Calu3 (cell line): ENCODE measurements around the gene NR2F1-AS1. TPM values are rescaled to one million over a fixed set of nuclear protein-coding genes. Genes with fewer than 3 reads are reported as not detected.

Source experiments
- BruUV-seq: library from RNA; stranded (reverse); fragments of 400-500 nt; replicated peaks from 2 replicates; lab custom pipeline; 2021; lab: Mats Ljungman, UMichigan
- CTCF ChIA-PET: fragments of 300-600 bp; sonication (Branson Sonifier 250); formaldehyde crosslinking; loops from one replicate; lab custom pipeline; 2022; ENCODE audit warnings: antibody characterized with exemption; lab: Charles Lee
- DNase-seq: peaks from one replicate; pipeline ENCODE4 v3.0.0; 2022
- H3K27ac Mint-ChIP-seq: one replicate; pipeline ENCODE4 v1.8.0; 2022; ENCODE audit warnings: mixed read lengths; ENCODE audit not compliant: unreplicated experiment
- H3K27me3 Mint-ChIP-seq: one replicate; pipeline ENCODE4 v1.8.0; 2022; ENCODE audit warnings: mixed read lengths; ENCODE audit not compliant: unreplicated experiment
- H3K36me3 Mint-ChIP-seq: one replicate; pipeline ENCODE4 v1.8.0; 2022; ENCODE audit warnings: mild to moderate bottlenecking, moderate library complexity, mixed read lengths; ENCODE audit not compliant: insufficient read depth, unreplicated experiment
- H3K4me1 Mint-ChIP-seq: one replicate; pipeline ENCODE4 v1.8.0; 2022; ENCODE audit warnings: mild to moderate bottlenecking, low read depth, mixed read lengths; ENCODE audit not compliant: unreplicated experiment
- H3K4me3 Mint-ChIP-seq: one replicate; pipeline ENCODE4 v1.8.0; 2022; ENCODE audit warnings: mild to moderate bottlenecking, low read depth, moderate library complexity, mixed read lengths; ENCODE audit not compliant: unreplicated experiment
- H3K9me3 Mint-ChIP-seq: one replicate; pipeline ENCODE4 v1.8.0; 2022; ENCODE audit warnings: low read depth, mixed read lengths; ENCODE audit not compliant: unreplicated experiment
- intact Hi-C: fragments of 100-400 bp; cut with micrococcal nuclease; formaldehyde crosslinking; loops from one replicate; pipeline ENCODE4 v1.10.0; 2022; ENCODE audit not compliant: unreplicated experiment
- total RNA-seq: library from RNA; stranded (reverse); gene quantifications from 2 replicates; pipeline ENCODE4 v1.2.3, GENCODE V29; 2022
- TF ChIP-seq, protein P1 (sequence below): fragments of 200-600 bp; IDR thresholded peaks from one replicate; pipeline ENCODE4 v1.8.0; 2022; ENCODE audit warnings: antibody characterized with exemption; ENCODE audit not compliant: unreplicated experiment

Gene NR2F1-AS1
- total RNA-seq, 1 experiment from 2014 or later = 20.9 TPM

GRCh38 chr5:93590493-93590892, 9.5 kb upstream of the NR2F1-AS1 start:
- CTCF ChIA-PET = no interaction called here
- peaks cover 19% of the 10 kb centered on the region for H3K36me3 Mint-ChIP-seq
- no TSS peak for BruUV-seq
- intact Hi-C loops = no loop called here
- no peaks in the 10 kb centered on the region for H3K9me3 Mint-ChIP-seq
- TF ChIP-seq, protein P1, sequence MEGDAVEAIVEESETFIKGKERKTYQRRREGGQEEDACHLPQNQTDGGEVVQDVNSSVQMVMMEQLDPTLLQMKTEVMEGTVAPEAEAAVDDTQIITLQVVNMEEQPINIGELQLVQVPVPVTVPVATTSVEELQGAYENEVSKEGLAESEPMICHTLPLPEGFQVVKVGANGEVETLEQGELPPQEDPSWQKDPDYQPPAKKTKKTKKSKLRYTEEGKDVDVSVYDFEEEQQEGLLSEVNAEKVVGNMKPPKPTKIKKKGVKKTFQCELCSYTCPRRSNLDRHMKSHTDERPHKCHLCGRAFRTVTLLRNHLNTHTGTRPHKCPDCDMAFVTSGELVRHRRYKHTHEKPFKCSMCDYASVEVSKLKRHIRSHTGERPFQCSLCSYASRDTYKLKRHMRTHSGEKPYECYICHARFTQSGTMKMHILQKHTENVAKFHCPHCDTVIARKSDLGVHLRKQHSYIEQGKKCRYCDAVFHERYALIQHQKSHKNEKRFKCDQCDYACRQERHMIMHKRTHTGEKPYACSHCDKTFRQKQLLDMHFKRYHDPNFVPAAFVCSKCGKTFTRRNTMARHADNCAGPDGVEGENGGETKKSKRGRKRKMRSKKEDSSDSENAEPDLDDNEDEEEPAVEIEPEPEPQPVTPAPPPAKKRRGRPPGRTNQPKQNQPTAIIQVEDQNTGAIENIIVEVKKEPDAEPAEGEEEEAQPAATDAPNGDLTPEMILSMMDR = no peak
- no peak for DNase-seq
- no peaks in the 10 kb centered on the region for H3K27me3 Mint-ChIP-seq
- no peak overlapping the region for H3K4me3 Mint-ChIP-seq
- peaks cover 15% of the 10 kb centered on the region for H3K4me1 Mint-ChIP-seq
- no peak overlapping the region for H3K27ac Mint-ChIP-seq

GRCh38 chr5:93589829-93590215, 8.8 kb upstream of the NR2F1-AS1 start:
- Mint-ChIP-seq H3K9me3 (no peaks in the 10 kb centered on the region), H3K4me3 (no peak overlapping the region), H3K27ac (no peak overlapping the region), H3K27me3 (no peaks in the 10 kb centered on the region), H3K36me3 (peaks cover 23% of the 10 kb centered on the region), H3K4me1 (peaks cover 15% of the 10 kb centered on the region)
- TF ChIP-seq, protein P1 = no peak
- no peak for DNase-seq
- intact Hi-C loops = loop anchor here (10.0 kb wide), 3 partner anchors 335 to 1265 kb away; a partner anchor contains a TSS
- CTCF ChIA-PET = no interaction called here
- BruUV-seq = no TSS peak

- Mint-ChIP-seq H3K9me3 (no peaks in the 10 kb centered on the region), H3K4me1 (peaks cover 15% of the 10 kb centered on the region), H3K4me3 (no peak overlapping the region), H3K36me3 (peaks cover 23% of the 10 kb centered on the region), H3K27ac (no peak overlapping the region), H3K27me3 (no peaks in the 10 kb centered on the region)
- CTCF ChIA-PET = no interaction called here
- DNase-seq = no peak
- TF ChIP-seq, protein P1 = no peak
- BruUV-seq = no TSS peak
- intact Hi-C loops = loop anchor here (10.0 kb wide), 3 partner anchors 334 to 1266 kb away; a partner anchor contains a TSS
These were observed 8.3 kb upstream of the NR2F1-AS1 start for GRCh38 chr5:93589152-93589828.

- Mint-ChIP-seq H3K4me1 (peaks cover 15% of the 10 kb centered on the region), H3K9me3 (no peaks in the 10 kb centered on the region), H3K36me3 (peaks cover 22% of the 10 kb centered on the region), H3K4me3 (no peak overlapping the region), H3K27ac (no peak overlapping the region), H3K27me3 (no peaks in the 10 kb centered on the region)
- no TSS peak for BruUV-seq
- no peak for DNase-seq
- CTCF ChIA-PET = no interaction called here
- intact Hi-C loops = loop anchor here (10.0 kb wide), 3 partner anchors 334 to 1266 kb away; a partner anchor contains a TSS
- TF ChIP-seq, protein P1 = no peak
These were observed 7.5 kb upstream of the NR2F1-AS1 start for GRCh38 chr5:93588352-93589151.
